ENCODE data around the gene AMD1. TPM values are rescaled to one million over a fixed set of nuclear protein-coding genes. Genes with fewer than 3 reads are reported as not detected.

The AMD1 gene
- total and polyA plus RNA-seq, 9 of the 15 experiments (the other 6 are each of a cell fraction or from before 2014, with no cell fraction given): 60.0 to 151 (median 85.6) TPM

DNA sequence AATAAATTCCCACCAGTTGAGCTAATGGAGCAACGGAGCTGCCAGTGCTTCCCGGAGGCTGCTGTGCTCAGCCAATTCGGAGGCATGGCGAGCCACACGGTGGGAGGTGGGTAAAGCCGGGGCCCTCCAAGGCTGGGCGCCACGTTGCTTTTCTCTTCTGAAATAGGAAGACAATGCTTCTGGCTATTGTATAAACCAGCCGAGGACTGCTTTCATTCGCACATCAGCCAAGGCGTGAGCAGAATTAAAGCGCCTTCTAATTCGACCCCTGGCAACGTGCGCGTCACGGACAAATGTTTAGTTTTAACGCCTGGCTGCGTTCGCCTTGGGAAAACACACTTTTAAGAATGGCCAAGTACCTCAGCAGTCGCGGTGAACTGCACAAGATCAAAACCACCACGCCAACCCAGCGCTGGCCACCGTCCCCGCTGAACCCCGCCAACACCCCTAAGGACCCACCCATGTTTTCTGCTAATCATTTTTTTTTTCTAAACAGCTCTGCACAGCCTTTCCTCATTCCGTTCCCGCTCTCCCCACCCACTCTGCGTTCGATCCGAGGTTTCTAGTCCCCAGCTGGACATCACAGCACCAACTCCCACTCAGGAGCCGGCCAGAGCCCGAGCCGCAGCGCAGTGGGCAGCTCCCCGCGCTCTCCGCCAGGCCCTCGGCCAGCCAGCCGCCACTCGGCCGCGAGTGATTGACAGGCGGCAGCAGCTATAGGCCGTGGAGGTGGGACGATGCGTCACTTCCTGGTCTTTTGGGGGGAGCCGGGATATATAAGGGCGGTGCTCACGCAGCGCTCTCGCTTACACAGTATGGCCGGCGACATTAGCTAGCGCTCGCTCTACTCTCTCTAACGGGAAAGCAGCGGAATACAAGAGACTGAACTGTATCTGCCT lies at the start of gene AMD1 (continued):
- TF ChIP-seq, protein P1, sequence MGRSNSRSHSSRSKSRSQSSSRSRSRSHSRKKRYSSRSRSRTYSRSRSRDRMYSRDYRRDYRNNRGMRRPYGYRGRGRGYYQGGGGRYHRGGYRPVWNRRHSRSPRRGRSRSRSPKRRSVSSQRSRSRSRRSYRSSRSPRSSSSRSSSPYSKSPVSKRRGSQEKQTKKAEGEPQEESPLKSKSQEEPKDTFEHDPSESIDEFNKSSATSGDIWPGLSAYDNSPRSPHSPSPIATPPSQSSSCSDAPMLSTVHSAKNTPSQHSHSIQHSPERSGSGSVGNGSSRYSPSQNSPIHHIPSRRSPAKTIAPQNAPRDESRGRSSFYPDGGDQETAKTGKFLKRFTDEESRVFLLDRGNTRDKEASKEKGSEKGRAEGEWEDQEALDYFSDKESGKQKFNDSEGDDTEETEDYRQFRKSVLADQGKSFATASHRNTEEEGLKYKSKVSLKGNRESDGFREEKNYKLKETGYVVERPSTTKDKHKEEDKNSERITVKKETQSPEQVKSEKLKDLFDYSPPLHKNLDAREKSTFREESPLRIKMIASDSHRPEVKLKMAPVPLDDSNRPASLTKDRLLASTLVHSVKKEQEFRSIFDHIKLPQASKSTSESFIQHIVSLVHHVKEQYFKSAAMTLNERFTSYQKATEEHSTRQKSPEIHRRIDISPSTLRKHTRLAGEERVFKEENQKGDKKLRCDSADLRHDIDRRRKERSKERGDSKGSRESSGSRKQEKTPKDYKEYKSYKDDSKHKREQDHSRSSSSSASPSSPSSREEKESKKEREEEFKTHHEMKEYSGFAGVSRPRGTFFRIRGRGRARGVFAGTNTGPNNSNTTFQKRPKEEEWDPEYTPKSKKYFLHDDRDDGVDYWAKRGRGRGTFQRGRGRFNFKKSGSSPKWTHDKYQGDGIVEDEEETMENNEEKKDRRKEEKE (IDR thresholded peaks at IDR 0.05; ENCODE audit: borderline replicate concordance in 1 of 2, control insufficient read depth in 1 of 2, low read depth in 2 of 2, low read length in 1 of 2): no peak; a peak in 1 of 4 replicates
- TF ChIP-seq MXI1 (IDR thresholded peaks at IDR 0.05; ENCODE audit: low read depth, low read length) (no peak; the same call in 1 of the 2 replicates), SRSF7 (optimal IDR thresholded peaks at IDR 0.05; ENCODE audit: low read depth, low read length) (no peak), ZNF347 (CRISPR knock-in tag; IDR thresholded peaks at IDR 0.05; ENCODE audit: low read depth) (no peak), CXXC5 (CRISPR knock-in tag; IDR thresholded peaks at IDR 0.05) (peak; percentile 92), NCOA4 (IDR thresholded peaks at IDR 0.05; ENCODE audit: partially characterized antibody) (no peak), EGR1 (conservative IDR thresholded peaks at IDR 0.05) (peak; percentile 86), ZNF586 (CRISPR knock-in tag; conservative IDR thresholded peaks at IDR 0.05) (no peak), SNRNP70 (optimal IDR thresholded peaks at IDR 0.05; ENCODE audit: low read depth, low read length) (no peak), FOXJ3 (CRISPR knock-in tag; IDR thresholded peaks at IDR 0.05) (no peak)
- TF ChIP-seq, protein P2, sequence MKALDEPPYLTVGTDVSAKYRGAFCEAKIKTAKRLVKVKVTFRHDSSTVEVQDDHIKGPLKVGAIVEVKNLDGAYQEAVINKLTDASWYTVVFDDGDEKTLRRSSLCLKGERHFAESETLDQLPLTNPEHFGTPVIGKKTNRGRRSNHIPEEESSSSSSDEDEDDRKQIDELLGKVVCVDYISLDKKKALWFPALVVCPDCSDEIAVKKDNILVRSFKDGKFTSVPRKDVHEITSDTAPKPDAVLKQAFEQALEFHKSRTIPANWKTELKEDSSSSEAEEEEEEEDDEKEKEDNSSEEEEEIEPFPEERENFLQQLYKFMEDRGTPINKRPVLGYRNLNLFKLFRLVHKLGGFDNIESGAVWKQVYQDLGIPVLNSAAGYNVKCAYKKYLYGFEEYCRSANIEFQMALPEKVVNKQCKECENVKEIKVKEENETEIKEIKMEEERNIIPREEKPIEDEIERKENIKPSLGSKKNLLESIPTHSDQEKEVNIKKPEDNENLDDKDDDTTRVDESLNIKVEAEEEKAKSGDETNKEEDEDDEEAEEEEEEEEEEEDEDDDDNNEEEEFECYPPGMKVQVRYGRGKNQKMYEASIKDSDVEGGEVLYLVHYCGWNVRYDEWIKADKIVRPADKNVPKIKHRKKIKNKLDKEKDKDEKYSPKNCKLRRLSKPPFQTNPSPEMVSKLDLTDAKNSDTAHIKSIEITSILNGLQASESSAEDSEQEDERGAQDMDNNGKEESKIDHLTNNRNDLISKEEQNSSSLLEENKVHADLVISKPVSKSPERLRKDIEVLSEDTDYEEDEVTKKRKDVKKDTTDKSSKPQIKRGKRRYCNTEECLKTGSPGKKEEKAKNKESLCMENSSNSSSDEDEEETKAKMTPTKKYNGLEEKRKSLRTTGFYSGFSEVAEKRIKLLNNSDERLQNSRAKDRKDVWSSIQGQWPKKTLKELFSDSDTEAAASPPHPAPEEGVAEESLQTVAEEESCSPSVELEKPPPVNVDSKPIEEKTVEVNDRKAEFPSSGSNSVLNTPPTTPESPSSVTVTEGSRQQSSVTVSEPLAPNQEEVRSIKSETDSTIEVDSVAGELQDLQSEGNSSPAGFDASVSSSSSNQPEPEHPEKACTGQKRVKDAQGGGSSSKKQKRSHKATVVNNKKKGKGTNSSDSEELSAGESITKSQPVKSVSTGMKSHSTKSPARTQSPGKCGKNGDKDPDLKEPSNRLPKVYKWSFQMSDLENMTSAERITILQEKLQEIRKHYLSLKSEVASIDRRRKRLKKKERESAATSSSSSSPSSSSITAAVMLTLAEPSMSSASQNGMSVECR (CRISPR knock-in tag; IDR thresholded peaks at IDR 0.05): peak; percentile 58; the same call in 1 of the 2 replicates
- TF ChIP-seq, protein P3, sequence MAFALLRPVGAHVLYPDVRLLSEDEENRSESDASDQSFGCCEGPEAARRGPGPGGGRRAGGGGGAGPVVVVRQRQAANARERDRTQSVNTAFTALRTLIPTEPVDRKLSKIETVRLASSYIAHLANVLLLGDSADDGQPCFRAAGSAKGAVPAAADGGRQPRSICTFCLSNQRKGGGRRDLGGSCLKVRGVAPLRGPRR (CRISPR knock-in tag; IDR thresholded peaks at IDR 0.05): no peak
- TF ChIP-seq, protein P4, sequence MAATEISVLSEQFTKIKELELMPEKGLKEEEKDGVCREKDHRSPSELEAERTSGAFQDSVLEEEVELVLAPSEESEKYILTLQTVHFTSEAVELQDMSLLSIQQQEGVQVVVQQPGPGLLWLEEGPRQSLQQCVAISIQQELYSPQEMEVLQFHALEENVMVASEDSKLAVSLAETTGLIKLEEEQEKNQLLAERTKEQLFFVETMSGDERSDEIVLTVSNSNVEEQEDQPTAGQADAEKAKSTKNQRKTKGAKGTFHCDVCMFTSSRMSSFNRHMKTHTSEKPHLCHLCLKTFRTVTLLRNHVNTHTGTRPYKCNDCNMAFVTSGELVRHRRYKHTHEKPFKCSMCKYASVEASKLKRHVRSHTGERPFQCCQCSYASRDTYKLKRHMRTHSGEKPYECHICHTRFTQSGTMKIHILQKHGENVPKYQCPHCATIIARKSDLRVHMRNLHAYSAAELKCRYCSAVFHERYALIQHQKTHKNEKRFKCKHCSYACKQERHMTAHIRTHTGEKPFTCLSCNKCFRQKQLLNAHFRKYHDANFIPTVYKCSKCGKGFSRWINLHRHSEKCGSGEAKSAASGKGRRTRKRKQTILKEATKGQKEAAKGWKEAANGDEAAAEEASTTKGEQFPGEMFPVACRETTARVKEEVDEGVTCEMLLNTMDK (IDR thresholded peaks at IDR 0.05; ENCODE audit: borderline replicate concordance, insufficient read depth, low read depth, low read length, poor library complexity, severe bottlenecking): no peak
- TF ChIP-seq, protein P5, sequence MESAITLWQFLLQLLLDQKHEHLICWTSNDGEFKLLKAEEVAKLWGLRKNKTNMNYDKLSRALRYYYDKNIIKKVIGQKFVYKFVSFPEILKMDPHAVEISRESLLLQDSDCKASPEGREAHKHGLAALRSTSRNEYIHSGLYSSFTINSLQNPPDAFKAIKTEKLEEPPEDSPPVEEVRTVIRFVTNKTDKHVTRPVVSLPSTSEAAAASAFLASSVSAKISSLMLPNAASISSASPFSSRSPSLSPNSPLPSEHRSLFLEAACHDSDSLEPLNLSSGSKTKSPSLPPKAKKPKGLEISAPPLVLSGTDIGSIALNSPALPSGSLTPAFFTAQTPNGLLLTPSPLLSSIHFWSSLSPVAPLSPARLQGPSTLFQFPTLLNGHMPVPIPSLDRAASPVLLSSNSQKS (CRISPR knock-in tag; IDR thresholded peaks at IDR 0.05): no peak
